HG03039 (cell line): ENCODE results near the gene SFR1.

Source experiments
- ATAC-seq: cut with Tn5 transposase; IDR thresholded peaks from one replicate; pipeline ENCODE4 v1.9.1; 2021; ENCODE audit warnings: mild to moderate bottlenecking, moderate library complexity; ENCODE audit not compliant: unreplicated experiment

Gene SFR1, protein sequence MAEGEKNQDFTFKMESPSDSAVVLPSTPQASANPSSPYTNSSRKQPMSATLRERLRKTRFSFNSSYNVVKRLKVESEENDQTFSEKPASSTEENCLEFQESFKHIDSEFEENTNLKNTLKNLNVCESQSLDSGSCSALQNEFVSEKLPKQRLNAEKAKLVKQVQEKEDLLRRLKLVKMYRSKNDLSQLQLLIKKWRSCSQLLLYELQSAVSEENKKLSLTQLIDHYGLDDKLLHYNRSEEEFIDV

DNA sequence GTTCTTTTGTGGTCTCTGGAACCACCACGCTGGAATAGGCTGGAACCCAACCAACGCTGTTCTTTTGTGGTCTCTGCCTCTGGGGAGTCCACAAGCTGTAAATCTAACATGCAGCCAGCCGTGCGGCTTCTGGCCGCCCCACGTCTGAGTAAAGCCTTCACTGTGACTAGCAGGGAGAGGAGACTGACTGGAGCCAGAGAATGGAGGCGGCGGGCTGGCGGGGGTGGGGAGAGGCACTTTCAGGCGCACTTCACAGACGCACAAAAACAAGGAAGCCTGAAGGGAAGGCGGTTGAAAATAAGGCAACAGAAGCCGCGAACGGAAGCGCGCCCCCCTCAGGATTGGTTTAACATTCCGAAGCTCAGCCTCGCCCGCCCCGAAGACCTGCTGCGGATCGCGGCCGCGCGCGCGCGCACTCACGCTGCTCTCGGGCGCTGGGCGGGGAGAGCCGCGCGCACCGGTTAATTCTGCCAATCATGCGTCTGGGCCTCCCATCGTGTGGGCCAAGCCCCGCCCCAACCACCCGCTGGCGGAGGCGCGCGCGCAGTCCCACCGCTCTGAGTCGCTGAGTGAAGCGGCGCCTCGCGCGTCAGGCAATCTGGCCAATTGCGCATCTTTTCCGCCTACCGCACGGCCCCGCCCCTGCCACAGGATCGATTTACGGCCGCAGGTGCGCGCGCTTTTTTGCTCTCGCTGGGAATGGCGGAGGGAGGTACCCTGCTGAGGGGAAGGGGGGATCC is at the start of gene SFR1:
SFR1 (plus strand) TSS at position 687 of the 740 bp plus-strand sequence; CDS start at position 700, 13 bp downstream.
- ATAC-seq: peak; percentile 91

DNA sequence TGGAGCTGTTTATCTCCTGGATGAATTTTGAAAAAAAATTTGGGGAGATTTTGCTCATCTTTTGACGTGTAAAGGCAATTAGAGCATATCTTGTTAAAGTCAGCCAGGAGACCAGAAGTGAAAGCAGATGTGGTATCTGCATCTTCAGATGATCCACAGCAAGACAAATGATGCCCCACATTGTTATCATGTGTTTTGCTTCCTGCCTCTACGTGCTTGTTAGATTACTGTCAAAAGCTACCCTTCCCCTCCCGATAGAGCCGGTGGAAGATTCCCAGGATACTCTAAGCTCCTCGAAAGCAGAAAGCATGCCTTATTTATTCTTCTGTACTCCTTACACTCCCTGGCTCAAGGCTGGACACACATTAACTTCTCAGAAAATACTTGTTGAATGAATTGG is 49.2 kb upstream of the SFR1 start:
- ATAC-seq: no peak

DNA sequence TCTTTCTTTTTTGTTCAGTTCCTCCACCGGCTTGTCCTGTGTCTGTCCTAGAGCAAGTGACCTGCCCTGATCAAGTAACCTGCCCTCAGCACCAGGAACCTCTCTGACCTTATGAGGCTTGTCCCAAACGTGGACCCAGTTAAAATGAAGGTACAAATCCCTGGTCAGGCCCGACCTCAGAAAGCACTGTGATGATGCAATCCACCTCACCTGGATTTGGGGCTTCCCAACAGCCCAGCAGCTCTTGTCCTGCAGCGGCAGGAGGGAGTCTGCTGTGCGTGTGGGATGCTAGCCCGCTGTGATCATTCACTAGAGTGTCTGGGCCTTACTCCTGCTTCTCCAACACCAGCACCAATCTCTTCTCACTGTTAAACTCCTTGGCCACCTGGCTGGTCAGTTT is 47.5 kb upstream of the SFR1 start:
- no peak for ATAC-seq

DNA sequence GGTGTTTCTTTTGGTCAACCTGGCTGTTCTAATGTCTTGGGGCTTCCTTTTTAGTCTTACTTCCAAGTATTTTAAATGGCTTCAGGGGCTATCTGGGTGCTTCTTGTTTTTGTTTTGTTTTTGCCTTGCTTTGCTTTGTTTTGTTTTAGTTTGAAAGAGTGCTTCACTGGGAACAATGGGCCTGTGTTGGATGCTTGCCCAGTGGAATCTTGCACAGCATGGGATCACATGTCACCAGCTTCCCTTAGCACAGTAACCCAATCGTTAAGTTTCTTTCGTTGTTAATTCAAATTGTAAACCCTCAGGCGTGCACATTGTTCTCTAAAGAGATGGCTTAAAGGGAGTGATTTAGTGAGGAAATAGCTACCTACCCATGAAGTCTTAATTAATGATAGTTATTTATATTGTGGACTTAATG is 45.2 kb upstream of the SFR1 start:
- no peak for ATAC-seq

DNA sequence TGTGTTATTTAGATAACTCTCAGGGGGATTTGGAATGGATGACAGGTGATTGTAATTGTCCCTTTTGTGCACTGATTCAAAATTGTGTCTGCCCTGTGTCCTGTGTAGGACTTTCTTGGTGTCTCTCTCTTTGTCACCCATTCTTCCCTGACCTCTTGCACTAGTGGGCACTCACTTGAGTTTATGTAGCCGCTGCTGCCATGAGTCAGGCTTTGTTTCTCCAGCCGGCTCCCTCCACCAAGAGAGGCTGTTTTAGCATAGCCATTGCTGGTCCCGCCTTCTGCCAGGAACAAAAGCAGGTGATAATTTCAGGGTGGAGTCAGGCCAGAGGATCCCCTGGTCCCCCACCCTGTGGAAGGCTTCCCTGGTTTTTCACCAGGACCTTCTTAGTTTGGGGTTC is 44.7 kb upstream of the SFR1 start:
- ATAC-seq: no peak

DNA sequence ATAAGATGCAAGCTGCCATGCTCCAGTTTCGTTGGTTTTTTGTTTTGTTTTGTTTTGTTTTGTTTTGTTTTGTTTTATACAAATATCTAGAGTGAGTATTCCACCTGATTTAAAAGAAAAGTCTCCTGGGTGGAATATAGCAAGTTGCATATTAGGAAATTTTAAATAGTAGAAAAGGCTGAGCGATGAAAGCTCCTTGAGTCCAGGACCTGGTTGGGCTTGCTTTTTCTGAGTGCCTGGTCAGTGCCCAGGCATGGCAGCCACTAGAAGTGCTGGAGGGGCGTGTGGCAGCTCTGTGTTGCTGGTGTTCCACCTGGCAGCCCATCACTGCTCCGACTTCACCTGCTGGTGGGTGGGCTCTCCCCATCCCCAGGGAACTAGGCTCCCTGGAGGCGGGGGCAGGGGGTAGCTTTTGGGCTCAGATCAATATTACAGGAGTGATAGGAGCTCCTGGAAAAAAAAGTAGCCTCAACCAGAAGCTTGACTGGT is 44.3 kb upstream of the SFR1 start:
- no peak for ATAC-seq

DNA sequence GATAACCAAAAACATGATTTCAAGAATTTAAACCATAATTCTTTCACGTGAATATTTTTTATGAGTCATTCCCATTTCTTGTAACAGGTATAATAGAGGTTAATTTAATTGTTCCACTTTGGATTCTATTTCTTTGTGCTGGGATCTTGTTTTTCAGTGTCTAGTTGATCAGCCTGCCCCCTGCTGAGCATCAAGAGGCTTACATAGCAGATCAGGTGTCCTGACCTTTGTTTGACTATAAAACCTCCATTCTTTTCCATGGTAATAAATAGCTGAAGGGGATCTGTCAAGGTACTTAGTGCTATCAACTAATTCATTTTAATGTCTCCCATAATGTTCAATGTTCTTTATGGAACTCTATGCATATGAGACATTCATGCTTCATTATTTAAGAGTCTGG is 41.2 kb upstream of the SFR1 start:
- ATAC-seq: no peak

DNA sequence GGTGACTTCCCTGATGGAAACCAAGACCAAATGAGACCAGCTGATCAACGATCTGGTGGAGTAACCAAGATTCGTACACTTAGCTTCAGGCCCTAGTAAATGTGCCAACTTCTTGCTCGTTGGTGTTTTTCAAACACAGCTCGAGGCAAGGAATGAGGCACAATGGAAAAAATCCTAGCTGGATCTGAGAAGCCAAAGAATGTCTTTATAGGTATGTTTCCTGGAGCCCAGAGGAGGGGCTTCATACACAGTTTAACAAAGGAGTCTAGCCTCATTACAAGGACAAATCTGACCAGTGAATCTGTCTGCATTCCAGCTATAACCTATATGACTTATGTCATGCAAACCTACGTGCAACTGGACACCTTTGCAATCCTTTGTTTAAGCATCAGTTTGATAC is 40.0 kb upstream of the SFR1 start:
- ATAC-seq: no peak

DNA sequence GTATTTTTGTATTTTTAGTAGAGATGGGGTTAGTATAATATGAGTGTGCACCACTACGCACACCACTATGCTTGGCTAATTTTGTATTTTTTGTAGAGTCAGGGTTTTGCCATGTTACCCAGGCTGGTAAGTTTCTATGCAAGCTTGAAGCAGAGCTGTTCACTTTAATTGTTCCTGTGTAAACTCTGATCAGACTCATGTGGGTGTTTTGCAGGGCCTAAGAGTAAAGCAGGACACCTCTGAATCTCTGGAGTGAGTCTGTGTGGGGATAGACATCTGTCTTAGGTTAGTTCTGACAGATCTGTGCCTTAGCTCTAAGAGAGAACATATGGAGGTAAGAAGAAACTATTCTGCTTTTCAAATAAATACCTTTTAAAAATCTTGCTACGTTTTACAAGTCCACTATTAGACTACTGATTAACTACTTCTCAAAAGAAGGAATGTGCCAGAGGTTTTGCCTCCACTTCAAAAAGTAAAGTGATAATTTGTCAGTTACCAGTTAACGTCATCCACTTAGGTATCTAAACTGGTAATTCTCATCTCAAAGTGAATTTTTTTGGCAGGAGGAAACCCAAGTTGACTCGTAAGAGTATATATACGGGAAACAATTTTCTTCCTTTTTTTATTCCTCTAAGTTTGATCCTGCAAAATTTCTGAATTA is 37.4 kb upstream of the SFR1 start:
- no peak for ATAC-seq

DNA sequence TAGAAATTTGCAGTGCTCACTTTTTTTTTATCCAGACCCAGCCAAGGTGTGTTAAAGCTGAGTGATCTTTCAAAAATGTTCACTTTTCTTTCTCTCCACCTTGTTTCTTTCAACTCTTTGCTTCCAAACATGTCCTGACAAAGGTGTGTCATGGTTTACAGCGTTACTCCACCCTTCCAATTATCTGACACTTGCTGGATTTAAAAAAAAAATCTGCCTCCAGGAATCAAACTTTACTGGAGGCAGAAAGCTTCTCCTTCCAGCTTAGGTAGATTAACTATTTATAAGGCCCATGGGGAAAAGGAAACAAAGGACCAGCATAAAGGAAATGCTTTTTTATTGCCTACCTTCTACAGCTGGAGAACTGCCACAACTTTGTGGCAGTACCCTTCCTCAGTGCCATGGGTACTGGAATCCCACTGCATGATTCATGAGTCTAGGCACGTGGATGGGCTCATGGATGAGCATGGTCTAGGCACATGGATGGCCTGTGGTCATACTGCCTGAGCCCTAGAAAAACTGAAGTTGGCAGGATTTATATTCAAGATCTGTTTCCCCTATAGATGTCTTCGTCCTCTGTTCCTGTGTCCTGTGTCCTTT is 36.1 kb upstream of the SFR1 start, which contains the start of gene COL17A1:
COL17A1 (minus strand) TSS at position 80 of the 600 bp plus-strand sequence. CDS start 5,207 bp downstream, outside the sequence.
- no peak for ATAC-seq

DNA sequence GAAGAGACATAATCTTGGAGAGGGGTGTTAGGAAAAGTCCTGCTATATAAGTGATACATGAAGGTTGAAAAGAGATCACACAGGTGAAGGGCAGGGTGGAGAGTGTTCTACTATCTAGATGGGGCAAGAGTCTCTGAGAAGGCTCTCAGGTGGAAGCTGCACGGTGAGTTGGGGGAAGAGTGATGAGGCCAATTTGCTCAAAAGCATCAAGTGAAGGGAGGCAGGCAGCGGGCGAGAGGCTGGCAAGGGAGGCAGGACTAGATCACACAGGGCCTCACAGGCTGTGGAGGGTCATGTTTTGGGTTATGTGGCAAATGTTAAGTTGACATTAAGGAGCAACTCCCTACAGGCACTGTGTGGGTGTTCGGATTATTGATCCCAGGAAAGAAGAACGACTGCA is 33.7 kb upstream of the SFR1 start:
- no peak for ATAC-seq

DNA sequence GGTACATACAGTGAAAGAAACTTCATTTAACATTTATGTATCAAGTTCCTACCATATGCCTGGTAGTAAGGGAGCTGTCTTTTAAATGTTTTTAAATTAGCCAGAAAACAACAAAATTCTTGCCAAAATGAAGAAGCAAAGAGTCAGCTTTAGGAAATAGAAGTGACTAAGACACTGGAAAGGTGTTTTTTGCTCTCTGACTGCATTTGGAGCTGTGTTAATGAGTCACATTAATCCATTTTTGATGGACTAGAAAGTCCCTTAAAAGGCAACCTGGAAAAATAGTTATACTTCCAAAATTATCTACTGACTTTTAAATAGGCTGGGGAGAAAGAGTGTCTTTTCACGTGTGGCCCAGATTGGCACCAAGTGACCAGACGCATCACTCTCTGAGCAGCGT is 32.4 kb upstream of the SFR1 start:
- ATAC-seq: no peak

DNA sequence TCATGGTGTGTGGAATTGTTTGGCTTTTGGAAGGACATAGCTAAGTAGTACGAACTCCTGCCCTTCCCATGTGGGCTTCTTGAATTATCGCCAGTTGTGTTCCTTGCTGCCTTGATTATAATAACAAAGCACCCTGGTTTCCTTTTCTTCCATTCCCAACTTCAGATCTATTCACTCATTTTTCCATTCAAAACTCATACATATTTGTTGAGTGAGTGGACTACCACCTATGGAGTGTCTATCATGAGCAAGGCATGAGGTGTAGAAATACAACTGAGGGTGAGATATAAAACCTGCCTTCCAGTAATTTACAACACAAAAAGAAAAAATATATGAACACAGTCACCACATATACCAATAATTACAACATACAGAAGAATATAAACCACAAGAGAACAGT is 31.4 kb upstream of the SFR1 start:
- ATAC-seq: no peak

DNA sequence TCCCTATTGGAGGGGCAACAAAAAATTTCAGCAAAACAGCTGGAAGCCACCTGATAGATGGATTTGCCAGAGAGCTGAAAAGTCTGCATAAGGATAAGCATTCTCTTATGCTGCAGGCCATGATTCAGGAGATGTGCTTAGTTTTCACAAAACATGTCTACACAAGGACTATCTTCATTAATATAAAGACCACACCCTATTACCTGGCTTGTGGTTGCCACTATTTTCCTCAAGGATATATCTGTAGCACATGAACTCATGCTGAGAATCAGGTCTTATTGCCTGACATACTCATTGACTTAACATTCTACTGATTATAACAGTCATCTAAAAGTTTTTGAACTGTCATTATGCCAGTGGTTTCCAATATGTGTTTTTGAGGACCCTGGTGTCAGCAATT is 29.2 kb upstream of the SFR1 start:
- ATAC-seq: no peak

DNA sequence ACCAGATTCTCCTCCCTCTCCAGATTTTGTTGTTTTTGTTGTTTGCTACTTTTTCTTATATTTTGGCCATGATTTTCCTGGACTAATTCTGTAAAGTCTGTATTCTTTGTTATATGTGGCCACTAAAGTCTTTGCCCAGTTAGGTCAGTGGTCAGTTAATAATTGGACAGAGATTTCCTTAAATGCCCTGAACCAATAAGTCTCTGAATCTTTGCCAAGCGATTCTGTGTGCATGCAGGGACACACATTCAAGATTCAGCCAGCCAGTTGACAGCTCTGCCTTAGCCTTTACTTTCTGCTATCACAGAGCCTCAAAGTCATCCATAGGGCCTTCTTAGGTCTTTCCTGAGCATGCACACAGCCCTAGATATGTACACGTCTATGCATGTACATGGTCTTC is 25.3 kb upstream of the SFR1 start:
- ATAC-seq: no peak

DNA sequence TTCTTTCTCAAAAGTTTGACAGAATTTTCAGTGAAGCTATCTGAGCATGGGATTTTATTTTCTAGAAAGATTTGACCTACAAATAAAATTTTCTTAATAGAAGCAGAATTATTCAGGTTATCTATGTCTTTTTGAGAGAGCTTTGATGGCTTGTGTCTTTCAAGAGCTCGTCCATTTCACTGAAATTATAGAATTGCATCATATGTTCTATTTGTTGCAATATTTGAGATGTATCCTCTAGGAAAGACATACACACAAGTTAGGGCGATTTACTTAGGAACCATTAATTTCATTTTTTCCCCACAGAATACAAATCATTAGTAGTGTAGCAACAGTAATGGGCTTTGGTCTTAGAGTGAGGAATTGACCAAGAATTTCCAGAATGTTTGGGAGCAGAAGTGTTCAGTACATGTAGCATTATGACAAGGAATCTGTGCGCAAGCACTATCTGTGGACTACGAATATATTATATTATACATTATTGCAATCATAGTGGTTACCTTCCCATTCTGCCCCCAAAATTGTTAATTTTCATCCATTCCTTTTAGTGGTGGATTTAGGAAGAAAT is 23.5 kb upstream of the SFR1 start:
- ATAC-seq: no peak

DNA sequence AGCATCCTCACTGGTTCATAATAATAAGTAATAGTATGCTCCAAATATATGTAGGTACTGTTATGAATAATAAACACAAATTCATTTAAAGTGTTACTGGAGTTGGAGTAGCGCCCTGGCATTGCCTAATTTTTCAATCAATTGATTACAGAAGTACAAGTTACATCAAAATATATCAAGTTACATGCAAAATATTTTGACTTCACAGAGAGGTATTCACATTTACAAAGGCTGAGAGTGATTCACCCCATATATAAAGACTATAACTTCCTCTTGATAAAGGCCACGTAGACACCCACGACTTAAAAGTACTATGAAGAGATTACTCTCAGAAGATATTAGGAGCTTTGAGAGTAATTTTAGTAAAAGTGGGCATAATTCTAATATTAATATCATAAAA is 22.7 kb upstream of the SFR1 start:
- no peak for ATAC-seq

DNA sequence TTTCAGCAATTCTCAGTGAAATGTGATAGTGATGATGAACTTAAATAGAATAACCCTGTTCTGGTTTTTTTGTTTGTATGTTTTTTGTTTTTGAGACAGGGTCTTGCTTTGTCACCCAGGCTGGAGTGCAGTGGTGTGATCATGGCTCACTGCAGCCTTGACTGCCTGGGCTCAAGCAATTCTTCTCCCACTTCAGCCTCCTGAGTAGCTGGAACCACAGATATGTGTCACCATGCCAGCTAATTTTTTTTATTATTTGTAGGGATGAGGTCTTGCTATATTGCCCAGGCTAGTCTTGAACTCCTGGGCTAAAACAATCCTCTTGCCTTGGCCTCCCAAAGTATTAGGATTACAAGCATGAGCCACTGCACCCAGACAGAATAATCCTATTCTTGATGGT is 22.0 kb upstream of the SFR1 start:
- no peak for ATAC-seq

DNA sequence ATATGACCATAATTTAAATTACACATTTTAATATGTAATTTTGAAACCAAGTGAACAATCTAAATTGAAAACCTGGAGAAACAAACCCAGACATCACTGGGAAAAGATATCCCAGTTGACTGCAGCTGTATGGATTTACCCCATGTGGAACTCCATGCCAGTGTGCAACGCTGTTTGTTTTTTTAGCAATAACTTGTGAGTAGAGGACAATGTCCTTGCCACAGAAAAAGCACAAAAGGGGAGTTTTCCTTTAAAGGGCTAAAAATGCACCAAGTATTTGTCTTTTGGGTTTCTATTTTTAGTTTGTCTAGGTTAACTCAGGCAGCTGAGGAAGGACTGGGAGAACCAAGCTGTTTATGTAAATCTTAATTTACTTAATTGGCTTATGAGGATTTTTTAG is 21.2 kb upstream of the SFR1 start:
- ATAC-seq: no peak

DNA sequence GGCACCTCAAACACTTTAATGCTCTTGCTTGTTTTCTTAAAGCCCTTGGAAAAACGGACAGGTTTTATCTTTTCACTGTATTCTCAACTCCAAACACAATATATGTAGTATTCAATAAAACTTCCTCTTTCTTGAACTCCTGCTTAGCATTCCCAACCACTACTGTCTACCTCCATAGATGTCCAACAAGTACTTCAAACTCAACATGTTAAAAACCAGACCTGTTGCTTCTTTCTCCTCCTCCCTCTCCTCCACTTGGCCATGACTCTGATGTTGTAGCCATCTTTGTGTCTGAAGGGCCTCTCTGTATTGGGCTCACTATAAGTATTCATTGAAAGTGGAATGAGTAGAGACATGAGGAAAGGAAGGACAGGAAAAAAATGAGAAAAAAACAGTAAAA is 20.1 kb upstream of the SFR1 start:
- no peak for ATAC-seq

DNA sequence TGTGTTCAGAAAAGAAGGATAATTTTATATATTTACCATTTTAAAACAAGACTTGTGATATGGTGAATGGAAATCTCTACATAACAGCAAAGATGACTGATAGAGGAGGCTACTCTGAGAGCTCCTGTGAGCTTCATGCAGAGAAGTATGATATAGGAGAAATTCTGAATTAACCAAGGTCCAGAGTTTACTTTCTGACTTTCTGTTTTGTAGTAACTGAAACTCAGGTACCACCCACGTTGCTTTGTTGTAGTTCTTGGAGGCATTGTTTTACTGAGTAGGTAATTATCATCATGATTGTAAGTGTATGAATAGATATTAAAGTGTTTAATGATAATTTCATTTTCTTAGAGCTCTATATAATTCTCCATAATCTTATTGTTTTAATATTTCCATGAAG is 18.0 kb upstream of the SFR1 start:
- no peak for ATAC-seq
